CD4-positive, alpha-beta T cell (primary cell): ENCODE data around the gene SHISA7. TPM values are rescaled to one million over a fixed set of nuclear protein-coding genes. Genes with fewer than 3 reads are reported as not detected.

Experiments used
- ATAC-seq: fragments of 200-7000 bp; cut with Tn5 transposase; one replicate; pipeline ENCODE4 v1.10.0; 2022; ENCODE audit warnings: mild to moderate bottlenecking; ENCODE audit not compliant: poor library complexity
- CTCF ChIA-PET: fragments of 350-600 bp; sonication (Branson Sonifier 250); formaldehyde crosslinking; loops from one replicate; lab custom pipeline; 2021; ENCODE audit warnings: antibody characterized with exemption, inconsistent platforms; lab: Charles Lee
- POLR2A ChIA-PET: fragments of 350-600 bp; sonication (Branson Sonifier 250); formaldehyde crosslinking; loops from one replicate; lab custom pipeline; 2021; ENCODE audit warnings: antibody characterized with exemption, inconsistent platforms; lab: Charles Lee
- DNase-seq, 14 experiments: peaks; one replicate each; pipeline ENCODE4 v3.0.0-alpha.2; 2013 to 2020; ENCODE audit warnings: mixed read lengths in 2 of 14
- H3K27ac ChIP-seq, 2 donors: one replicate each; pipeline versions ENCODE4 v1.5.1 to v1.7.0; 2013; ENCODE audit warnings: low read length in 2 of 2, low read depth in 1 of 2, mild to moderate bottlenecking in 1 of 2
- H3K27me3 ChIP-seq, 2 experiments: 1 replicate in 1 of 2; 2 replicates in 1 of 2; pipeline versions ENCODE4 v1.6.1 to v1.7.0; 2013; ENCODE audit warnings: low read length in 2 of 2, control low read depth in 1 of 2, mild to moderate bottlenecking in 1 of 2, moderate library complexity in 1 of 2; ENCODE audit not compliant: insufficient read depth in 2 of 2, control insufficient read depth in 1 of 2
- H3K36me3 ChIP-seq: one replicate; pipeline ENCODE4 v1.6.1; 2013; ENCODE audit warnings: low read length, control low read depth; ENCODE audit not compliant: insufficient read depth
- H3K4me1 ChIP-seq: one replicate; pipeline ENCODE4 v1.6.1; 2013; ENCODE audit warnings: low read length, control low read depth; ENCODE audit not compliant: insufficient read depth
- H3K4me3 ChIP-seq: one replicate; pipeline ENCODE4 v1.5.1; 2013; ENCODE audit warnings: mild to moderate bottlenecking, low read length, moderate library complexity
- H3K9me3 ChIP-seq, 2 experiments: 1 replicate in 1 of 2; 2 replicates in 1 of 2; pipeline versions ENCODE4 v1.6.1 to v1.7.0; 2013; ENCODE audit warnings: low read length in 2 of 2, mild to moderate bottlenecking in 2 of 2, control low read depth in 1 of 2, moderate library complexity in 1 of 2; ENCODE audit not compliant: control insufficient read depth in 1 of 2, insufficient read depth in 1 of 2
- H3K27ac Mint-ChIP-seq: one replicate; pipeline ENCODE4 v1.8.0; 2020; ENCODE audit warnings: mixed read lengths
- H3K27me3 Mint-ChIP-seq: one replicate; pipeline ENCODE4 v1.8.0; 2021; ENCODE audit warnings: mixed read lengths
- H3K36me3 Mint-ChIP-seq: one replicate; pipeline ENCODE4 v1.8.0; 2021; ENCODE audit warnings: low read depth, mixed read lengths
- H3K4me1 Mint-ChIP-seq: one replicate; pipeline ENCODE4 v1.8.0; 2021; ENCODE audit warnings: low read depth, mixed read lengths
- H3K4me3 Mint-ChIP-seq: one replicate; pipeline ENCODE4 v1.8.0; 2020; ENCODE audit warnings: mild to moderate bottlenecking, mixed read lengths
- H3K9me3 Mint-ChIP-seq: one replicate; pipeline ENCODE4 v1.8.0; 2020; ENCODE audit warnings: mixed read lengths
- intact Hi-C, 2 experiments: fragments of 100-400 bp; cut with DNase I in 1 of 2; cut with micrococcal nuclease in 1 of 2; formaldehyde crosslinking; loops; one replicate each; pipeline versions ENCODE4 v1.15.1 to v1.9.0; 2023 to 2025; cut with DNase I, micrococcal nuclease
- total RNA-seq, 174 experiments: library from RNA in 2 of 174; stranded (reverse) in 2 of 174; gene quantifications; one replicate each; pipeline ENCODE4 v1.2.3 and lab custom pipeline; 2021 to 2026
- TF ChIP-seq, protein P1 (sequence below): fragments of 200-600 bp; IDR thresholded peaks from one replicate; pipeline ENCODE4 v1.8.0; 2022; ENCODE audit warnings: antibody characterized with exemption, mild to moderate bottlenecking

The SHISA7 gene
- total RNA-seq, 2 experiments from 2014 or later = not detected

DNA sequence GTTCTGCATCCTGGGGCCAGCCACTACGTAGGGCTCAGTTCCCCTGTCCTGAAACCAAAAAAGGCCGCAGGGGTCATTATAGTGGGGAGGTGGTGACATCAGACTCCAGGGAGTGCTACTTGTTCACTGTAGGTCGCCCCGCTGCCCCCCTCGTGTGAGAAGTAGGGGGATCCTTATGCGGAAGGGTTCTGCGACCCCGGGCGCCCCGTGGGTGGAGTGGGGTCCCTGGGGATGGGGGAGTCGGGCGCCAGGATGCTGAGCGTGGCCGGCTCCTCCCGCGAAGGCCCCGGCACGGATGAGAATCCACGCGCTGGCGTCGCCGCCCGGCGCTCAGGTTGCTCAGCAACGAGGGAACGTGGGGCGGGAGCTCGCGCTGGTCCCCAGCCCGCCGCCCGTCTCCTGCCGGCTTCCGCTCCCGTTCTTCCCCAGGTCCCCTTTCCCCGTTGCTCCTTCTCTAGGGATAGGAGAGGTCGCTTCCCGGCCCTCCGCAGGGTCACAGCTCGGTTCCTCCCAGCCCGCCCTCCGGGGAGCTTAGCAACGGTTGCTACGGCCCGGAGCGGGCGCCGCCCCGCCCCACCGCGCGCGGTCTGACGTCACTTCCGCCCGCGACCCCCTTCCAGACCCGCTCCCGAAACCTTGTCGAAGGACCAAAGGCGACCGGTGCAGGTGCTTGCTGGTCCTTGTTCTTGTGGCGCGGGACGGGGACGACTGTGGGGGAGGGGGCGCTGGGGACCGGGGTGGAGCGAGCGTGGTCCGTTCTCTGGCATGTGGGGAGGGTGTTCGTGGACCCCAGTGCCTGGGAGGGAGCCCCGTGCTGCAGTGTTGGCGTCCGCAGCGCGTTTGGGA, 41.7 kb upstream of the SHISA7 start, which contains the start of gene NAT14:
Gene NAT14, plus strand, starts transcription at position 596 of the 846 bp plus-strand sequence. CDS start 521 bp downstream, outside the sequence.
- Mint-ChIP-seq H3K9me3 (no peaks in the 10 kb centered on the region), H3K27me3 (no peaks in the 10 kb centered on the region), H3K27ac (peak within 1 kb of the TSS; percentile 76), H3K36me3 (peaks cover 2% of the 10 kb centered on the region), H3K4me1 (peaks cover 13% of the 10 kb centered on the region), H3K4me3 (peak within 1 kb of the TSS; percentile 82)
- intact Hi-C loops = no loop called here
- peak; percentile 20 to 82 (median 50) for DNase-seq
- peak within 1 kb of the TSS; percentile 58 for H3K4me3 ChIP-seq
- TF ChIP-seq, protein P1, sequence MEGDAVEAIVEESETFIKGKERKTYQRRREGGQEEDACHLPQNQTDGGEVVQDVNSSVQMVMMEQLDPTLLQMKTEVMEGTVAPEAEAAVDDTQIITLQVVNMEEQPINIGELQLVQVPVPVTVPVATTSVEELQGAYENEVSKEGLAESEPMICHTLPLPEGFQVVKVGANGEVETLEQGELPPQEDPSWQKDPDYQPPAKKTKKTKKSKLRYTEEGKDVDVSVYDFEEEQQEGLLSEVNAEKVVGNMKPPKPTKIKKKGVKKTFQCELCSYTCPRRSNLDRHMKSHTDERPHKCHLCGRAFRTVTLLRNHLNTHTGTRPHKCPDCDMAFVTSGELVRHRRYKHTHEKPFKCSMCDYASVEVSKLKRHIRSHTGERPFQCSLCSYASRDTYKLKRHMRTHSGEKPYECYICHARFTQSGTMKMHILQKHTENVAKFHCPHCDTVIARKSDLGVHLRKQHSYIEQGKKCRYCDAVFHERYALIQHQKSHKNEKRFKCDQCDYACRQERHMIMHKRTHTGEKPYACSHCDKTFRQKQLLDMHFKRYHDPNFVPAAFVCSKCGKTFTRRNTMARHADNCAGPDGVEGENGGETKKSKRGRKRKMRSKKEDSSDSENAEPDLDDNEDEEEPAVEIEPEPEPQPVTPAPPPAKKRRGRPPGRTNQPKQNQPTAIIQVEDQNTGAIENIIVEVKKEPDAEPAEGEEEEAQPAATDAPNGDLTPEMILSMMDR = no peak
- peak within 1 kb of the TSS; percentile 21 to 61 for H3K27ac ChIP-seq
- H3K4me1 ChIP-seq = peaks cover 27% of the 10 kb centered on the region
- ChIA-PET CTCF (interaction anchor here (1.0 to 1.8 kb wide), 2 partner anchors 17 to 19 kb away, joined by 3 to 6 read pairs; no protein-coding TSS in a partner anchor), POLR2A (interaction anchor here (0.8 to 3.5 kb wide), 7 partner anchors 8 to 230 kb away, joined by 3 to 29 read pairs (median 4); partner anchors contain the start of genes ISOC2, KMT5C and ZNF628)
- ATAC-seq = peak; percentile 65
- no peaks in the 10 kb centered on the region for H3K9me3 ChIP-seq
- H3K36me3 ChIP-seq = peaks cover 8% of the 10 kb centered on the region
- H3K27me3 ChIP-seq = peaks cover 0 to 2% of the 10 kb centered on the region in 2 experiments

DNA sequence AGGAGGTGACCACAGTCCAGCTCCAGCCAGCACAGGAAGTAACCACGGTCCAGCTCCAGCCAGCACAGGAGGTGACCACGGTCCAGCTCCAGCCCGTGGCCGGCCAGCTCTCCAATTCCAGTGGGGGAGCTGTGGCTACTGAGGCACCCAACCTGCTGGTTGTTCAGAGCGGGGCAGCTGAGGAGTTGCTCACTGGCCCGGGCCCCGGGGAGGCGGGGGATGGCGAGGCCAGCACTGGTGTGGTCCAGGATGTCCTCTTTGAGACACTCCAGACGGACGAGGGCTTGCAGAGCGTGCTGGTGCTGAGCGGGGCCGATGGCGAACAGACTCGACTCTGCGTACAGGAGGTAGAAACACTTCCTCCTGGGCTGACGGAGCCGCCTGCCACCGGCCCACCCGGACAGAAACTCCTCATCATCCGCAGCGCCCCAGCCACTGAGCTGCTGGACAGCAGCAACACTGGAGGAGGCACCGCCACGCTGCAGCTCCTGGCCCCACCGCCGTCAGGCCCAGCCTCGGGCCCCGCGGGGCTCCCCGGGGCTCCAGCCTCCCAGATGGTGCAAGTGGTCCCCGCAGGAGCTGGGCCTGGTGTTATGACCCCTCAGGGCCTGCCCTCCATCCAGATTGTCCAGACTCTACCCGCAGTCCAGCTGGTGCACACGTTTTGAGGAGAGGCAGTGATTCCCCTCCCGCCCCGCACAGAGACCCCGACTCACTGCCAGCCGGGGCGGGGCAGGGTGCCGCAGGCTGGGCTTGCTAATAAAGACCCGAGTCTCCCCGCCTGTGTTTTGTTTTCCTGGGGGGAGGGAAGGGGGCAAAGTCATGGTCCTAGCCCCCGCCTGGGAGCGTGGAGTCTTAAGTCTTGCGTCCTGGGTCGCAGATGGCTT, 40.8 kb upstream of the SHISA7 start:
- Mint-ChIP-seq H3K9me3 (no peaks in the 10 kb centered on the region), H3K27ac (no peak overlapping the region), H3K27me3 (no peaks in the 10 kb centered on the region), H3K36me3 (peaks cover 6% of the 10 kb centered on the region), H3K4me3 (peak overlapping the region; percentile 4), H3K4me1 (peaks cover 20% of the 10 kb centered on the region)
- intact Hi-C loops = no loop called here
- Histone ChIP-seq H3K4me1 (peaks cover 27% of the 10 kb centered on the region), H3K36me3 (peaks cover 8% of the 10 kb centered on the region), H3K9me3 (no peaks in the 10 kb centered on the region), H3K4me3 (peak overlapping the region; percentile 58), H3K27me3 (peaks cover 0 to 2% of the 10 kb centered on the region in 2 experiments), H3K27ac (no peak overlapping the region)
- POLR2A ChIA-PET = interaction anchor here (0.9 to 3.5 kb wide), 4 partner anchors 7 to 145 kb away, joined by 4 to 29 read pairs (median 4); partner anchors contain the start of genes KMT5C and ZNF628
- CTCF ChIA-PET = interaction anchor here (1.0 to 1.8 kb wide), 2 partner anchors 16 to 20 kb away, joined by 3 to 6 read pairs; no protein-coding TSS in a partner anchor
- TF ChIP-seq, protein P1 = no peak
- no peak for DNase-seq
- ATAC-seq = no peak
